HG03378 (cell line): ENCODE measurements around the gene RYR1.
"Not testable (repeated sequence)": the region's sequence is repeated elsewhere in the genome, so short reads cannot be mapped to it uniquely, and the experiment has no call there.

Source experiments
- ATAC-seq: cut with Tn5 transposase; IDR thresholded peaks from one replicate; pipeline ENCODE4 v1.9.1; 2021; ENCODE audit warnings: mild to moderate bottlenecking, moderate library complexity; ENCODE audit not compliant: unreplicated experiment

Gene RYR1

GRCh38 chr19:38537071-38537936 lies 103.8 kb downstream of the RYR1 start:
- no peak for ATAC-seq

- ATAC-seq = no peak
Observed at GRCh38 chr19:38538386-38538785, 104.9 kb downstream of the RYR1 start.

GRCh38 chr19:38538793-38539528 lies 105.5 kb downstream of the RYR1 start:
- no peak for ATAC-seq

DNA sequence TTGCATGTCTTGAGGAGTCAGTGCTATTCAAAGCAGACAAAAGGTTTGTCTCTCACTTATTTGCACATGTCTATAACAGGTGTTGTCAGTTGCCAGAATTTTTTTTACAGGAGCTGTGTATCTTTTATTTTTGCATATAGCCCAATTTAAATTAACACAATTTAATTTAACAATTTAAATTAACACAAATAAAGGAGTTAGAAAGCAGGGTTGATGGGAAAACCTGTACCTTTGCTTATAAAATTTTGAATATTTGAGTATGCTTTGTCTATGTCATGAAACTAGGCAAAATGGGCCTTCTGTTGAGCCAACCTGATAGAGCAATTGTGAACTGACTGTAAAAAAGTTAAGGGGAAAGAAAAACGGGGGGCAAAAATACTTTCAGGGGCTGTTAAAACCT lies 106.3 kb downstream of the RYR1 start:
- ATAC-seq = no peak

DNA sequence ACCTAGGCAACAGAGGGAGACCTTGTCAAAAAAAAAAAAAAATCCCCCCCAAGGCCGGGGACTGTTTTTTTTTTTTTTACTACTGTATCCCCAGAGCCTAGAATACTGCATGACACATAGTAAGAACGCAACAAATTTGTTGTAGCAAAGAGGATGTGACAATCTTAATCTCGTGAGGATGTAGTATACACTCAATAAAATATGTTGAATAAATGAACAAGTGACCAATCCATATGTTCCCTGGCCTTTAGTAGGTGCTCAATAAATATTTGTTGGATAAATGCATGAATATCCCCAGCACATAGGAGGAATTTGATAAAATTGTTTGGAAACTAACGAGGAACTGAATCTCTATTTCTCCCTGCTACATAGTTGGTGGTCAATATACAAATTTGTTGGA lies 108.5 kb downstream of the RYR1 start:
- ATAC-seq = no peak

- ATAC-seq = no peak
Observed at GRCh38 chr19:38543286-38543806, 109.9 kb downstream of the RYR1 start.

- no peak for ATAC-seq
Observed at GRCh38 chr19:38543807-38544568, 110.5 kb downstream of the RYR1 start.

DNA sequence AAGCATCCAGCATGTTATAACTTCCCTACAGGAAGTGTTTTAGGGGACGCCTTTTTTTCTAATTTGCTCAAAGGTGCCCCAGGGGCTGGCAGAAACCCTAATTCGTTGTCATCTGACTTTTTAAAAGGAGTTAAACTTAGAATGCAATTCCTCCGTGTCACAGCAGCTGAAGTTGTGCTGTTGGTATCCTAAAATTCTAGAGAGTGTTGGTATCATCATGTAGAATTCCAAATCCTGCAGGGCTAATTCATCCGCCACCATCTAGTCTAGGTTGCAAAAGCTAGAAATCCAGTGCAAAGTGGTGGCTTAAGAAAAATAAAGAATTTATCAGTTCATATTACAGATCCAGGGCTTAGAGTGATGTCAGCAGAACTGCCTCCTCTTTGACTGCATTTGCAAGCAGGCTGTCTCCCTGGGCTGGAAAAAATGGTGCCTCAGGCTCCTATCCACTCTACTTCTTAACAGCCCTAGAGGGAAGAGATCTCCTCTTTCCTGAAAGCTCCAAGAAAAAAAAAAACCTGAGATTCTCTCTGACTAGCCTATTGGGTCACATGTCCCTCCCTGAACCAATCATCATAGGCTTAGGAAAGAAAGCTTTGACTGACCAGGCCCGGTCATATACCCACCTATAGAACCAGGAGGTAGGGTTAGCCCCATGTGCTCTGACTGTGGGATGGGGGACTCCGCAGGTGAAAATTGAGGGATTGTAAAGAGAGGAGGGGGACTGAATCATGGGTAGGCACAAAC lies 111.3 kb downstream of the RYR1 start:
- ATAC-seq = no peak

GRCh38 chr19:38545596-38545995 lies 112.1 kb downstream of the RYR1 start:
- no peak for ATAC-seq

GRCh38 chr19:38547421-38547820 lies 113.9 kb downstream of the RYR1 start:
- no peak for ATAC-seq

GRCh38 chr19:38549061-38549460 lies 115.6 kb downstream of the RYR1 start:
- ATAC-seq = no peak

- ATAC-seq = no peak
Observed at GRCh38 chr19:38549942-38550341, 116.5 kb downstream of the RYR1 start.

DNA sequence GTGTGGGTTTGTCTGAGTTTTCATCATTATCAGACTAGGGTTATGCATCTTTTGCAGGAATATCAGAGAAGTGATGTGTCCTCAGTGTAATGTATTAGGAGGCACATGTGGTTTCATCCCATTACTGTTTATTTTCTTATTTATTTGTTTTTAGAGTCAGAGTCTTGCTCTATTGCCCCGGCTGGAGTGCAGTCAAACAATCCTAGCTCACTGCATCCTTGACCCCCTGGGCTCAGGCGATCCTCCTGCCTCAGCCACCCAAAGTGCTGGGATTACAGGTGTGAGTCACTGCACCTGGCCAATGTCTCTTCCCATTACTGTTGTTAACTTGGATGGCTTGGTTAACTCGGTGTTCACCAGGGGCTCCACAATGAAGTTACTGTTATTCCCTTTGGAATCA lies 116.9 kb downstream of the RYR1 start:
- no peak for ATAC-seq

- peak; percentile 61 for ATAC-seq
Observed at GRCh38 chr19:38551450-38551813, 117.9 kb downstream of the RYR1 start.

DNA sequence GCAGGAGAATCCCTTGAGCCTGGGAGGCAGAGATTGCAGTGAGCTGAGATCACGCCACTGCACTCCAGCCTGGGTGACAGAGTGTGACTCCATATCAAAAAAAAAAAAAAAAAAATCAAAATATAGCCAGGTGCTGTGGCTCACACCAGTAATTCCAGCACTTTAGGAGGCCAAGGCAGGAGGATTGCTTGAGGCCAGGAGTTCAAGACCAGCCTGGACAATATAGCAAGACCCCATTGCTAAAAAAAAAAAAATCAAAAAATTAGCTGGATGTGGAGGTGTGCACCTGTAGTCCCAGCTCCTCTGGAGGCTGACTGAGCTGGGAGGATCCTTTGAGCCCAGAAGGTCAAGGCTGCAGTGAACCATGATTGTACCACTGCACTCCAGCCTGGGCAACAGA lies 119.7 kb downstream of the RYR1 start:
- not testable (repeated sequence) for ATAC-seq

DNA sequence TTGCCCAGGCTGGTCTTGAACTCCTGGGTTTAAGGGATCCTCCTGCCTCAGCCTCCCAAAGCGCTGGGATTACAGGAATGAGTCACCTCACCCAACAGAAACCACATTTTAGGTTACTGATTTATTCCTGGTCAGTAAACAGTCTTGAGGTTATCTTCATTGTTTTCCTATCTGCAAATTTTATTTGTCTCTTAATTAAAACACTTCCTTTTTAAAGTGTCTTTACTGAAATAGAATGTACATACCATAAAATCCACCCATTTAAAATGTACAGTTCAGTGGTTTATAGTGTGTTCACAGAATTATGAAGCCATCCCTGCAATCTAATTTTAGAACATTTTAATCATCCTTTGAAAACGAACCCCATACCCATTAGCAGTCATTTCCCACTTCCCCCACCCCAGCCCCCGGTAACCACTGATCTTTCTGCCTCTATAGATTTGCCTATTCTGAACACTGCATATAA lies 121.2 kb downstream of the RYR1 start:
- ATAC-seq = no peak

DNA sequence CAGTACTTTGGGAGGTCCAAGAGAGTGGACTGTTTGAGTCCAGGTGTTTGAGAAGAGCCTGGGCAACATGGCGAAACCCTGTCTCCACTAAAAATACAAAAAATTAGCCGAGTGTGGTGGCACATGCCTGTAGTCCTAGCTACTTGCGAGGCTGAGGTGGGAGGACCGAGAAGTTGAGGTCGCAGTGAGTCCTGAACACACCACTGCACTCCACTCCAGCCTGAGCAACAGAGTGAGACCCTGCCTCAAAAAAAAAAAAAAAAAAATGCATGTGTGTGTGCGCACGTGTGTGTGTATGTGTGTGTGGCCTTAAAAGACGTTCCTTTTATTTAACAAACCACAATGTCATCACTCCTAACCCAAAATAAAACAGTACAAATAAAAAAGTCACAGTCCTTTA lies 121.7 kb downstream of the RYR1 start:
- no peak for ATAC-seq

DNA sequence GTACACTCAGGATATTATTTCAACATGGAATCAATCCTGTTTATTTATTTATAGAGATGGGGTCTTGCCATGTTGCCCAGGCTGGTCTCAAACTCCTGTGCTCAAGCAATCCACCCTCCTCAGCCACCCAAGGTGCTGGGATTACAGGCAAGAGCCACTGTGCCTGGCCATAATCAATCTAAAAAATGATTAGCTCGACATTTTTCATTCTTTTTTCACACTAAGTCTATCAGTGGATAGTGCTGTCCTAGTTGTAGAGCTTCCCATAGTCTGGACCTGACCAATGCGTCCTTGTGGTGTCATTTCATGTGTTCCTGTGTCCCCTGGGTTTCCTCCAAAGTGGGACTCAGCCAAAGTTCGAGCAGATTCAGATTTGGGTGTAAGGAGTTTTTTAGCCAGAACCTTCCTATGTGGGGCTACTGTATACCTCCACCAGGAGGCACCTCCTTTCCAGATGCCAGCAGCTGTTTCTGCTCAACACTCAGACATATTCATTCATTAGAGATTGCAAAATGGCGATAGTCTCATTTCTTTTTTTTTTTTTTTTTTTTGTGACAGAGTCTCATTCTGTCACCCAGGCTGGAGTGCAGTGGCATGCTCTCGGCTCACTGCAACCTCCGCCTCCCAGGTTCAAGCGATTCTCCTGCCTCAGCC lies 123.2 kb downstream of the RYR1 start:
- no peak for ATAC-seq

DNA sequence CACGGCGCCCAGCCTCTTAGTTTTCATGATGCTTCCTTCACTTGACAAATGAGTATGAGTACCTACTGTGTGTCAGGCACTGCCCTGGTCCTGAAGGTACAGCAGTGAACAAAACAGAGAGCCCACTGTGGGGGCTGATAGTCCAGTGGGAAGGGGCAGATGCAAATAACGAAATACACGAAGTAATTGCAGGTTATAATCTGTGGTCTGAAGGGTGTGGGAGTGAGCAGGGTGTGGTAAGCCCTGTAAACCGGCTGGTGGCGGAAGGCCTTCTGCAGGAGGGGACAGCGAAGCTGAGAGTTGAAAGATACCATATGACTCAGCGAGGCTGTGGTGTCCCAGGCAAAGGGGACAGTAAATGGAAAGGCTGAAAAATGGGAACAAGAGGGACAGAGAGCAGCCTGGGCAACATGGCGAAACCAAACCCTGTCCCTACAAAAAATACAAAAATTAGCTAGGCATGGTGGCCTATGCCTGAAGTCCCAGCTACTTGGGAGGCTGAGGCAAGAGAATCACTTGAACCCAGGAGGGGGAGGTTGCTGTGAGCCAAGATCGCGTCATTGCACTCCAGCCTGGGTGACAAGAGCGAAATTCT lies 123.8 kb downstream of the RYR1 start:
- ATAC-seq = peak; percentile 47

DNA sequence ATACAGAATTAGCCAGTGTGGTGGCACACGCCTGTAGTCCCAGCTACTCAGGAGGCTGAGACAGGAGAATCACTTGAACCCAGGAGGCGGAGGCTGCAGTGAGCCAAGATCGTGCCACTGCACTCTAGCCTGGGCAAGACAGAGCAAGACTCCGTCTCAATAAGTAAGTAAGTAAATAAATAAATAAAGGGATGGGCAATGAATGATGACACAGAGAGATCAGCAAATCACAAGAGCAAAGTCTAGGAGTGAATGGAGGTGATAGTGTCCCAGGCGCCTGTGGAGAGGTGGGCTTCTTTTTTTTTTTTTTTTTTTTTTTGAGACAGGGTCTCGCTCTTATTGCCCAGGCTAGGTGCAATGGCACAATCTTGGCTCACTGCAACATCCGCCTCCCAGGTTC lies 125.4 kb downstream of the RYR1 start:
- ATAC-seq = not testable (repeated sequence)
